Parietal lobe (tissue), 2 donors: ENCODE results near the gene CEND1. TPM values are rescaled to one million over a fixed set of nuclear protein-coding genes. Genes with fewer than 3 reads are reported as not detected.

Experiments
- small RNA-seq: library from RNA; depleted of rRNA; stranded (forward); fragments of <200 nt; gene quantifications from one replicate; pipeline ENCODE3, GENCODE V24; 2014; ENCODE audit warnings: low replicate concordance
- total RNA-seq: library from RNA; depleted of rRNA; stranded (reverse); fragments of >200 nt; gene quantifications from one replicate; pipeline ENCODE4 v1.2.3, GENCODE V29; 2014

CEND1 gene
- 11.3 TPM for total RNA-seq

GRCh38 chr11:789943-790342 is at the start of gene CEND1:
TSS of gene CEND1 (minus strand) at chr11:790090. CDS start at chr11:788576, 1,514 bp downstream.

GRCh38 chr11:832529-833113 is 42.7 kb upstream of the CEND1 start, which contains the start of gene CD151:
TSS of gene CD151 (plus strand) at chr11:832952. CDS start at chr11:836070, 3,118 bp downstream.

GRCh38 chr11:827897-828192 is 38.0 kb upstream of the CEND1 start, which contains the start of gene CRACR2B:
TSS of gene CRACR2B (plus strand) at chr11:827919. CDS start at chr11:828608, 689 bp downstream.

GRCh38 chr11:818396-819128 is 28.7 kb upstream of the CEND1 start, which contains the start of gene PNPLA2:
TSS of gene PNPLA2 (plus strand) at chr11:818914. CDS start at chr11:819719, 805 bp downstream.

GRCh38 chr11:809287-810039 is 19.6 kb upstream of the CEND1 start, which contains the start of gene RPLP2:
TSS of gene RPLP2 (plus strand) at chr11:809967. CDS start at chr11:810235, 268 bp downstream.

GRCh38 chr11:798093-798713 is 8.3 kb upstream of the CEND1 start, which contains the start of gene SLC25A22:
TSS of gene SLC25A22 (minus strand) at chr11:798281. CDS start at chr11:795006, 3,275 bp downstream.

GRCh38 chr11:777288-778255 is 12.3 kb downstream of the CEND1 start, which contains the start of gene GATD1:
TSS of gene GATD1 (minus strand) at chr11:777487. CDS start at chr11:777462, 25 bp downstream.

GRCh38 chr11:747158-748006 is 42.5 kb downstream of the CEND1 start, which contains the start of gene TALDO1:
TSS of gene TALDO1 (plus strand) at chr11:747464. CDS start at chr11:747482, 18 bp downstream.

Small RNAs within 50 kb of the gene (small RNA-seq; reads per million reads assigned to genes)
- gene SNORA52: not detected

Other genes starting within 250 kb of the CEND1 start
- gene LMNTD2, start 229.4 kb downstream of the CEND1 start, total RNA-seq: not detected
- 4.4 TPM for gene RASSF7, start 229.1 kb downstream of the CEND1 start, total RNA-seq
- 42.6 TPM for gene PHRF1, start 213.6 kb downstream of the CEND1 start, total RNA-seq
- 4.1 TPM for gene IRF7, start 174.1 kb downstream of the CEND1 start, total RNA-seq
- gene CDHR5, start 165.1 kb downstream of the CEND1 start, total RNA-seq: not detected
- not detected for gene SCT, start 162.9 kb downstream of the CEND1 start, total RNA-seq
- gene DRD4, start 152.8 kb downstream of the CEND1 start, total RNA-seq: 0.31 TPM
- 80.8 TPM for gene DEAF1, start 94.9 kb downstream of the CEND1 start, total RNA-seq
- 14.7 TPM for gene TMEM80, start 94.3 kb downstream of the CEND1 start, total RNA-seq
- not detected for gene EPS8L2, start 83.9 kb downstream of the CEND1 start, total RNA-seq
- gene TALDO1, start 42.6 kb downstream of the CEND1 start, total RNA-seq: 70.1 TPM
- gene GATD1, start 12.6 kb downstream of the CEND1 start, total RNA-seq: 37.6 TPM
- gene SLC25A22, start 8.2 kb upstream of the CEND1 start, total RNA-seq: 28.8 TPM
- gene PIDD1, start 15.1 kb upstream of the CEND1 start, total RNA-seq: 10.0 TPM
- 376 TPM for gene RPLP2, start 19.9 kb upstream of the CEND1 start, total RNA-seq
- gene PNPLA2, start 28.8 kb upstream of the CEND1 start, total RNA-seq: 9.1 TPM
- gene CRACR2B, start 37.8 kb upstream of the CEND1 start, total RNA-seq: 0.63 TPM
- gene CD151, start 42.9 kb upstream of the CEND1 start, total RNA-seq: 51.3 TPM
- 13.5 TPM for gene POLR2L, start 52.4 kb upstream of the CEND1 start, total RNA-seq
- 16.0 TPM for gene TSPAN4, start 52.8 kb upstream of the CEND1 start, total RNA-seq
- gene CHID1, start 120.7 kb upstream of the CEND1 start, total RNA-seq: 28.8 TPM
- 82.0 TPM for gene AP2A2, start 135.8 kb upstream of the CEND1 start, total RNA-seq
- not detected for gene MUC6, start 246.6 kb upstream of the CEND1 start, total RNA-seq